DMS 273 (cell line): Measurements from ENCODE around the gene ZNF750.

Experiments used
- DNase-seq: peaks from one replicate; lab custom pipeline; 2025; ENCODE audit not compliant: unreplicated experiment; lab: John Stamatoyannopoulos, UW

Gene ZNF750

DNA sequence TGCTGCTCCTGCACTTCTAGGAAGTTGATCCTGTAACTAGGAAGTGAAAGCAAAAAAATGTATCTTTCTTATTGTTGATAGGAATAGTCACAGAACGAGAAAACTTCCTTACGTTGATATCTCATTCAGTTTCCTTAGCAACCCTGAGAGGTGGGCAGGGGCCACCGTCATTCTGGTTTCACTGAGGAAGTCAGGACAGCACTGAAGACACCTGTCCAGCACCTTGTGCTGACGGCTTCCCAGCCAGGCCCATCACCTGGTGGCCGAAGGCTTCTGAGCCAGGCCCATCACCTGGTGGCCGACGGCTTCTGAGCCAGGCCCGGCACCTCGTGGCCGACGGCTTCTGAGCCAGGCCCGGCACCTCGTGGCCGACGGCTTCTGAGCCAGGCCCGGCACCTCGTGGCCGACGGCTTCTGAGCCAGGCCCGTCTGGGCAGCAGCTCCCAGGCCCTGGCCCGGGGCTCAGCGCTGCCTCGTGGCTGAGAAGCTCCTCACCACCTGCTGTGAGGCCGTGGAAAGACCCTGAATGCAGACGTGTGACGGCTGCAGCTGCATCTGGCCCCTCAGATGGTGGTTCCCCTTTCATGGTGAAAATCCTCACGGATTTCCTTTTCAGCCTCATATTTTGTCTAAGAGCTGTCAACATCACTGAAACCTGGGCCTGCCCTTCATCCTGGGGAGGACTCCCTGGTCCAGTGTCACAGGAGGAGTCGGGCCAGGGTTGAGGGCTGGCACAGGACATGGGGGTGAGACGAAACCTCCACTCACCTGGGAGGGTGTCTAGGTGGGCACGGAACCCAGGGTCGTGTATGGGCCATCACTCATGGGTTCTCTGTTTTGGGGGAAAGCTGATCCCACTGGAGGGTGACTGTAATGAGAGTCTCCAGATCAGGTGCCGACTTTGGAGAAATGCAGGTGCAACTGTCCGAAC, 33.0 kb upstream of the ZNF750 start:
- DNase-seq = no peak

DNA sequence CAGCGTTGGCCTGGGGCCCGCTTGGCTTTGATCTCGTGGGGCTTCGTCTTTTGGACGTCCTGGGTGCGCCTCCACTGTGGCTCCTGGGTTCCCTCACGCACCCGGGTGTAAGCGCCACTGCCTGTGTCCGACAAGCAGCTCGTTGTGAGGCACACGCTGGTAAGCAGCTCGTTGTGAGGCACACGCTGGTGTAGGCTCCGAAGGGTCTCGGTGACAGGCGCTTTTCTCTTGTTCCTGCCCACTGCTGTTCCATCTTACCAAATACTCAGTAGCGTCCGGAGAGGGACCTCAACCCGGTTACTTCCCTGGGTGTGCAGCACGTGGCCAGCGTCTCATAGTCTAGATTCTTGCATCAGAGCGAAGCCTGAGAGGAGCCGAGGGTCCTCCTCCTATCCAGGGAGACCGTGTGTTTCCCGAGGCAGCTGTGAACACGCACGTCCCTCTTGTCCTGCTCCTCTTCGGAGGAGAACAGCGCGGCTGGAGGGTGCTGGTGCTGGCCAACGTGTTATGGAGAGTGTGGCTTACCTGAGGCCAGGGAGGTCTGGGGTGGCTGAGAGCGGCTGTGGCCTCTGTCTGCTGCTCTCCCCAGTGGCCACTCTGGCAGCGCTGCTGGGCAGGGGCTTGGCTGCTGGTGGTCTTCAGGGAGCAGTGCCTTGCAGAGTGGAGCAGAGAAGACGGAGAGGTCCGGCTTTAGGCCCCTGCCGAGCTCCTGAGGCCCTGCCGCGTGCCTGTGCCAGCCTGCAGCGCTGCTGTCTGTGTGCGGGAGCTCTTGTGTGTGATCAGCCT, 32.1 kb upstream of the ZNF750 start:
- no peak for DNase-seq

DNA sequence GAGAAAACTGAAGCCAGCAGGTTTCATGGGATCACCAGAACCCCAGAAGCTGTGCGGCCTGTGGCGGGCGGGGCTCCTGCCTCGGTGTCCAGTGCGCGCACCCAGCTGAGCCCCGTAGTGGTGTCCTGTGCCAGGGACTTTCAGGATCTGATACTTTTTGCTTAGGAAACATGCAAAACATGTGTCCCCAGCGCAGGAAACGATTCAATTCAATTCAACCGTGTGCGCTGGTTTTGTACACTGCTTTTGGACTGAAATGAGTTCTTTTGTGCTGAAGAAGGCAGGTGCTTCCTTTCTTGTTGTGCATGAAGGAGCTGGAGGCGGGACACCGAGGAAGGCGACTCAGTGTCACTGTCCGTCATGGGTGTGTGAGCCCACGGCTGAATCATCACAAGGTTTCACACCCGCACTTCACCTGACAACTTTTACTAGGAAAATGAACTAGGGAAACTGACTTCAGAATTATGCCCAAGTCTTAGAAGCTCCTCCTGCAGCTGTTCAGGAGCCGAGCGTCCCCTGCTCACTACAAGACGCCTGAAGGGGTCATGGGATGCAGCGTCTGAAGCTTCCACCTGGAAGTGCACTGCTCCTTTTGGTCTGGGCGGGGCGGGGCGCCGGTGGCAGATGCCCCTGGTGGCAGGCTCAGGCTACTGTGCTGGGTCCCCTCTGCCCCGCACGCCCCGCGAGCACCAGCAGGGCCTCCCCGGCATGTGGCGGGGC, 31.4 kb upstream of the ZNF750 start:
- DNase-seq = no peak

DNA sequence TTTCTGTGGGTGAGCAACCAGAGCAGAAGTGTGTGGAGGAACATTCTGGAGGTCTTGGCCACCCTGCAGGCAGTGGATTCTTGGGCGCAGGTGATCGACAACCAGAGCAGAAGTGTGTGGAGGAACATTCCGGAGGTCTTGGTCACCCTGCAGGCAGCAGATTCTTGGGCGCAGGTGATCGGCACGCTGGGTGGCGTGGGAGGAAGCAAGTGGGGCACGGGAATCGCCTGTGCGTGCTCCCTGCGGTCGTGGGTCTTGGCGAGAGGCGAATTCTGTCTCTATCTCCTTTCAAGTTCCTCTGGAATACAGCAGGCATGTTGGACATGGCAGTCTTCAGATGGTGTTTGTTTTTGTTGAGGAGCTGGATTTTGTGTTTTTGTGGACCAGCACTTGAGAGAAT, 30.7 kb upstream of the ZNF750 start:
- no peak for DNase-seq

DNA sequence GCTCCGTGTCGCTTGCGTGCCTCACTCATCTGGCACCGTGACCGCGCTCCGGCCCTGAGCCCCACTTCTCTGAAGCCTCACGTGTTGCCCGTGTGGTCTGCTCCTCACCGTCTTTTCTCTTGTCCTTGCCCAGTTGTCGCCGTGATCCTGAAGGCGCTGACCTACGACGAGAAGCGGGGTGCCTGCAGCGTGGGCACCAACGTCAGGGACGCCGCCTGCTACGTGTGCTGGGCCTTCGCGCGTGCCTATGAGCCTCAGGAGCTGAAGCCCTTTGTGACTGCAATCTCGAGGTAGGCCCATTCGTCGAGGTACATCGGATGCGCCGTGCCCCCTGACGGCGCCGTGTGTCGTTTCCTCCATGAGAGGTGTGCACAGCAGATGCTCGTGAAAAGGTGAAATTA, 30.3 kb upstream of the ZNF750 start:
- DNase-seq = no peak

DNA sequence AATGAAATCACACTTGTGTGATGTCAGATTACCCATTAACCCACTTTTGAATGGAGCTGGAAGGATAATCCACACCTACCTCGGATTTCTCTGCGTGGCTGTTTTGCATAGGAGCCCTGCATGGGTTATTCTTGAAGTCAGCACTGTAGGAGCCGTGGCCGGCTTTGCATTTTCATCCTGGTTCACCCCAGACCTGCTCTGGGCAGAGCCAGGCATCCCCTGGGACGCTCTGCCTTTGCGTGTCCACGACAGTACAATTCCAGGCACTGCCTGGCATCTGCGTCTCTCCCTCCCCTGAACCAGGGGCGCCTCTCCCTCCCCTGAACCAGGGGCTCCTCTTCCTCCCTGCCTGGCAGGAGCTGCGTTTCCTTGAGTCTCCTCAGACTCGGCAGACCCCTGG, 29.7 kb upstream of the ZNF750 start:
- DNase-seq = no peak

DNA sequence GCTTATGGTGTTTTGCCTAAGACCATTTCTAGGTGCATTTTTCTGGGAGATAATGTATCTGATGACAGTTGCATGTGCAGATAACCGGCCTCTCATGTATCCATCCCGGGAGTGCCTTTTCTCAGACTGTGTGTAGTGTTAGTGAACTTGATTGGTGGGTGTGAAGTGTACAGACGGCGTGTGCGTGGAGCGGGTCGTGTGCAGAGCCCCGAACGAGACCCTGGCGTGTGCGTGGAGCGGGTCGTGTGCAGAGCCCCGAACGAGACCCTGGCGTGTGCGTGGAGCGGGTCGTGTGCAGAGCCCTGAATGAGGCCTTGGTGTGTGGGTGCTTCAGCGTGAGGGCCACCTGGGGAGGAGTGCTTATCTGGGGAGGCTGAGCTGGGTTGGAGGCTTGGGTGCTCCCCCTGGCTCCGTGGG, 28.9 kb upstream of the ZNF750 start:
- no peak for DNase-seq

DNA sequence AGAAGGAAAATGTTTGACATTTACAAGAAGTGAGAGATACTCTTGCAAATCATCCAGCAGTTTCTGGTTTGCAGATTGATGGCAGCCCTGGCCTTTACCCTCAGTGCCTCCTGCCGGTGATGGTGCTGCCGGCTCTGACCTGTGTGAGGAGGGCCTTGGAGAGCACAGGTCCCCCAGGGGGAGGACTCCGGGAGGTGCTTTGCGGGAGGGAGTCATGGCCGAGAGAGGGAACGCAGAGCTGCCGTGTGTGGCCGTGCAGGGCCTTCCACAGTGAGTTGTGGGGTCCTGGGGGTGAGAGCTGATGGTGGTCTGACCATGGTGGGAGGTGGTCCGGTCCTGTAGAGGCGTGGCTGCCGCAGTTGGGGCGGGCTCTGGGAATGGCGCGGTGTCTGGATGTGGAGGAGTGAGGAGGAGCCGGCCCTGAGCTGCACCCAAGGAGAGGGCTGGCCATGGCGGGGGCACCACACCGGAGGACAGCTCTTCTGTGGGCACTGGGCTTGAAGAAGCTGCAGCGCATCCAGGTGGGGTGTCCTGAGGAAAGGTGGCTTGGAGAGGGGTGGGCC, 28.0 kb upstream of the ZNF750 start:
- DNase-seq = no peak

DNA sequence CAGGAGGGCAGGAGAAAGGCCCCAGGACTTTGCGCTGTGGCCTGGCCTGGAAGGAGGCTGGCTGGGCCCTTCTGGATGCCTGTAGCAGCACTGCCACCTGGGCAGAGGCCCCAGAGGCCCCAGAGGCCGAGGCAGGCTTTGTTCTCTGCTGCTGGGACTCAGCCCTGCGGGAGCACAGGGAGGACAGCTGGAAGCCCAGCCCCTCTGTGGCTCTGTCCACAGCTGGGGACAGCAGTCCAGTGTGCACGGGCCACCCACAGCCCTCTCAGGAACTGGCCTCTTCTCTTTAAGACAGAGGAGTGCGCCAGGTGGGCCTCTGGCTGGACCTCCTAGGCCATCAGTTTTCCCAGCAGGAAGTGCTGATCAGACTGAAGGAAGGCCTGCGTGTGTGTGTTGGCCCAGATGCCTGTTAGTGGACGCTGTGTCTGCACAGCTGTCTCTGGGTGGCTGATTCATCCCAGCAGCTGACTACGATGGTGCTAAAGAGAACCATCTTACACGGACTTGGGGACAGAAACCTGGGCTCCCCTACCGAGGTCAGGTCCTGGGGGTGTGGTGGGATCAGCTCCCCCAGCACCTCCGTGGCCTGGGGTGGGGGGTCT, 26.9 kb upstream of the ZNF750 start:
- no peak for DNase-seq

DNA sequence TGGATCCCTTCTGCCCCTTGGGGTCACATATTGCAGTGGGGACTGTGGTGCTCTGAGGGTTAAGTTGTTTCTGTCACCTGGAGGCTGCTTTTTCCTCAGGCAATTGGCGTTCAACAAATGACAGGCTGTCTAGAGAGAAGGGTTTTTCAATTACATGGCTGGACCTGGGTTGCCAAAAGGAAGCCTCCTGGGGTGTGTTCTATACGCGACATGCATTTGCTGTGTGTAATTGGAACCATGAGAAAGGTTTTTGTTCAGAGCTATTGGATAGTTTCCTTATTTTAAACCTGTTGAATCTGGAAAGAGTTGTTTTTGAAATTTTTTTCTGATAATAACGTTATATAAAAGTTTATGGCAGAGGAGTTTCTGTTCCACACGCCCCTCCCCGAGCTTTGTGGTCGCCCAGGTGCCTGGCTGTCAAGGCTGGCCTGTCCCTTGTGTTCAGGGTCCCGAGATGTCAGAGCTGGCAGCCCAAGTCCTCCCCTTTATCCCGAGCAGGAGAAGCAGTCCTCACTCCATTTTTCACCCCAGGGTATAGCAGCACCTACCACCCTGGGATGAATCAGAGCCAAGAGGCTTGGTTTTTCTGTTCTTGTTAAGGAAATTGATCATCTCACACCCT, 26.1 kb upstream of the ZNF750 start:
- DNase-seq = no peak

DNA sequence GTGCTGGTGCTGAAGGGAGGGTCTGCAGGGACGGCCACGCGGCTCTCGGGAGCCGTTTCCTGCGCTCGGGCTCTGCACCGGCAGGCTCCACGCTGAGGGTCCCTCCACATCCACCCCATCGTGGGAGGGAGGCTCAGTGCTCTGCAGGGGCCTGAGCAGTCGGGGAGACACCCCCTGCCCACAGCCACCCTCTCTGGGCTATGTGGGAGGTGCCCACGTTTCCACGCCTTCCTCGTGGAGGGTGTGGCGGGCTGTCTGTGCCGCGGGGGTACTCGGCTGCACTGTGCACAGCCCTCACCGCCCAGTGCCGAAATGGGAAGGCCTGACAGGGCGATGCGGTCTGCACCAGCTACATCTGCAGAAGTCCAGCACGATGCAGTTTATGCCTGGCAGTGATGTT, 25.5 kb upstream of the ZNF750 start:
- no peak for DNase-seq

DNA sequence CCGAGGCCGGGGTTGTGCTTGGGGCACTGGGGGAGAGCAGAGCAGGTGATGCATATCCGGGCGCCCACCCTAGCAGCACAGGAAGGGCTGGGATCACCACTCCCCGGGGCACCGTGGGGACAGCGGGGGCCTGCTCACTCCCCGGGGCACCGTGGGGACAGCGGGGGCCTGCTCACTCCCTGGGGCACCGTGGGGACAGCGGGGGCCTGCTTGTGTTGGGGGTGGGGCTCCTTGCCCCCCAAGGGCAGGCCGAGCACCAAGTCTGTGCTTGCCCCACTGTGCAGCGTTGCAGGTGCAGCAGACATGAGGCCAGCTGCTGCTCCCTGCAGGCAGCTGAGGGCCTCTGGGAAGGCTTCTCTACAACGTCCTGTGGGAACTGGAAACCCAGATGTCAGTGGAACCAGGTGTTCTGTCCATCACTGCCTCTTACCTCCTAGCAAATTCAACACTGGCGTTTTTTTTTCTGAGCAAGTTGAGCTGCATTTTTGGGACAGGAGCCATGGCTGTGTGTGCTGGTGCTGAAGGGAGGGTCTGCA, 25.0 kb upstream of the ZNF750 start:
- DNase-seq = peak; percentile 53

DNA sequence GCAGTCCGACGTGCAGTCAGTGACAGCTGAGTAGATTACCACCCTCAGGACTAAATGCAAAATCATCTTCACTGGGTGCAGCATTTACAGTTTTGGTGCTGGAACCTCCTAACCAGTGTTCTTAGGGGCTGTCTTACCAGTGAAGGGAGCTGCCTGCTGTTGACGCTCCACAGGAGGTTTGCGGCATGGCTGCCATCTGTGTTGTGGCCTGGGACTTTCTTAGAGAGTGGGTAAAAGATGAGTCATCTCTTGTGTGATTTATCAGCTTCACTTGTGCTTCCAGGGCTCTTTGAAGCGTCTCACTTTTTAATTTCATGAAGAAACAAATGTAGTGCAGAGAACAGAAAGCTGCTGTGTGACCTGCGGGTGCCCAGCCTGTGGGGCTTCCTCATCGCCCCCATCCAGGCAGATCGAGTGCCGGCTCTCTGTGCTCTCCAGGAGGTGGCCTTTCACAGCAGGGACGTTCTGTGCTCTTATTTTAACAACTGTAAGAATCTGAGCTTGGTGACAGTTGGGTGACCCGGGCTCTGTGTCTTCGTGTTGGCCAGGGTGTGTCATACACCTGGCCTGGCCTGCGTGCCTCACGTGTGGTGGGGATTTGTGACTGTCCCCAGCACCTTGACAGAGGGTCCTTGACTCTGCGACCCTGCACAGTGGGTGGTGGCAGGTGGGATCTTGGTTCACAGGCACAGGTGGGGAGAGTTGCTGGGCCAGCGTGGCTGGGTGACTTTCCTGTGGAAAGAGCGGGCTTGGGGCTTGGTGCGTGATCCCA, 24.3 kb upstream of the ZNF750 start:
- peak; percentile 86 for DNase-seq

DNA sequence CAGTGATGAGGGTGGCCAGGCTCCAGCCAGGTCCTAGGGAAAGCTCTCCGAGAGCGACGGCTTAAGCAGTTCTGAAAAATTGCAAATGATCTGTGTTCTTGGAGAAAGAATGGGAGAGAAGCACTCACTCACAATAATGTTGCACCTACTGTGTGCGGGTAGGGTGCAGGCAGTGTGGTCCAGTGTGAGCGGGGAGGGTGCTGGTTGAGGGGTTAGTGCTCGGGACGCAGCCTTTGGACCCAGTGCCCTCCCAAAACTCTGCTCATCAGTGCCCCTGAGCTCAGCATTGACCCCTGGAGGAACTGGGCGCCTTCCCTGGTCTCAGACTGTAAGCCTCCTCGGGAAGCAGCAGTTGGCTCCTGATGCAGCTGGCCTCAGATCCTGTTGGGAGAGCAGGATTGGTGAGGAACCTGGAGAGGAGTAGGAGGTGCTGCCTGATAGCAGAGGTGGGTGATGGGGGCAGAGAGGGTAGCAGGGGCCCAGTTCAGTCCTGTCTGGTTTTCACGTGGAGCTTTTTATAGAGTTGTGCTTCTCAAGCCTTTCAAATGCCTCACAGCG, 23.6 kb upstream of the ZNF750 start:
- DNase-seq = peak; percentile 53

DNA sequence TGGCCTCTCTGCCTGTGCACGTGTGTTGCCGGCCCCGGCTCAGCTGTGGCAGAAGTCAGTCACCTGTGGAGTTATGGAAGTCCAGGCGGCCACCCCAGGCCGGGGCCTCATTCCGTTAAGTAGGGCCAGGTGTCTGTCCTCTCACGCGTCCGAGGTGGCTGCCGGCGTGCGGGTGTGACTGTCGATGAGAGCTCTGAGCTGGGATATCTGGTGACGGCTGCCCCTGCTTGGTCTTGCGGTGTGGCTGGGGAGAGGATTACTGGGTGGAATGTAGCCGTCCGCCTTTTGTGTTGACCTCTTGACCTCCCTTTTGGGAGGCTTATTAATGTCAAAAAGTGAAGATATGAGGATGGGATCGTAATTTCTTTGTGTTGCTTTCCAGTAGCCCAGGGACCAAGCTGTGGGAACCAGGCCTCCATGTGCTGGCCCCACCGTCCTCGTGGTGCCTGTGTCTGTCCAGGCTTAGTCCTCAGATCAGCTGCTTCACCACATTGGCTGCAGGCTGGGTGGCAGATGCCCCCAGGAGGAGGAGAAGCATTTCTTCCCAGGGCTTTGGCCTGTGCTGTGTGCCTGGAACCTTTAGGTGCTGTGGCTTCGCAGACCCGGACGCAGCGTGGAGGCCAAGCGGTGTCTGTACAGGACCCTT, 23.0 kb upstream of the ZNF750 start:
- DNase-seq = no peak

DNA sequence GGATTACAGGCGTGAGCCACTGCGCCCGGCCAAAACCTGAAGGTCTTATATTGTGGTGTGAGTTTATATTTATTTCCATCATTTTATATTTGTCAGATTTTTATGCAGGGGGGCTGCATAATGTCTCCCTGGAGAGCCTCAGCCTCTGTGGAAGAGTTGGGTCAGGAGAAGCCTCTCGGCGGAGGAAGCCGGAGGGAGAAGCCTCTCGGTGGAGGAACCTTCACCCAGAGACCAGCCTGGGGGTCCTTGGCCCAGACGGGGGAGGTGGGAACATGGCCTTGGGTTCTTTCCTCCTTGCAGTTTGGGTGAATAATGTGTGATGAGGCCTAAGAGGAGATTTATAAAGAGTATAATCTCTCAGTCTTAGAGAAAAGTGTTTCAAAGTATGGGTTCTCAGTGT, 22.4 kb upstream of the ZNF750 start:
- DNase-seq = no peak

DNA sequence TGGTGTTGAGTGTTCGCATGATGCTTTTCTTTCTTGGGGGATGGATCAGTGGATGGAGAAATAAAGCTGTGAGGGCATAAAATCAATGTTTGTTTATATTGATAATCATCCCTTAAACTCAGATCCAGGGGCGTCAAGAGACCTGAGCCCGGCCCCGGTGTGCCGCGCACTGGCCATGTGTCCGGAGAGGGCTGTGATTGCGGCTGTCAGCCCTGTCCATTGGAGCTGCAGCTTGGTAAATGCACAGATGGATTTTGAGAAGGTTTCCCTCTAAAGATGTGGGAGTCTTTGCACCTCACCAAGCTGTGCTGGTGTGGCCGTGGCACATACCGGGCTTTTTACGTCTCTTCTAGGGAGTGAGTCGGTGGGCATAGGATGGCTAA, 21.6 kb upstream of the ZNF750 start:
- DNase-seq = no peak

DNA sequence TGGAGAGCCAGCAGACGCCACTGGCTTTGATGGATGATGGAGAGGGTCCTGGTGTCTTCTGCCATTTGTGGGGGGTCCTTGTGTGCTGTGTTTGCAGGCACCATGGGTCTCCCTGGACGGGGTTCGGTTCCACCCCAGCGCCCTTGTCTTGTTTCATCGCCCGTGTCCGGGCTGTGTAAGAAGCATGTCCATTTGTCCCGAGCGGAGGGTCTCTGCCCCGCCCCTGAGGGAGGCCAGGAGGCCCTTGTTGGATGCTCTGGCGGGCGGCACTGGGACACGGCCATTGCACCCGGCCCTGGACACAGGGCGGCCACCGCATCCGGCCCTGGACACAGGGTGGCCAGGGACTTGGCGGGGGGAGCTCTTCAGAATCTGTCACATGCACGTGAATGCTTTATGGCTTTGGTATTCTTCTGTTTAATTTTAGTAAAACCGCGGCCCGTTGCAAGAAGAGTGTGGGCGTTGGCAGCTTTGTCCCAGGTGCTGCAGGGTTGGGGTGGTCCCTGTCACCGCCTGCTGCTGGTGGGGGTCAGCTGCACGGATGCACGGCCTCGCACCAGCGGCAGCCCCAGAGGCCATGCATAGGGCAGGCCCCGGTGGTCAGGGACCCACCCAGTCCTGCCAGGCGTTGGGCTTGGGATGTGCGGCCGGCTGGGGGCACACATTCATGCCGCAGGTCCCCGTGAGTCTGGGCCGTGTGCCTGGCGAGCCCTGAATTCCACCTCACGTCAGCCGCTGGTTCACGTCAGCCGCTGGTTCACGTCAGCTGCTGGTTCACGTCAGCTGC, 21.0 kb upstream of the ZNF750 start:
- no peak for DNase-seq
